MM.1S (cell line): Measurements from ENCODE around the gene RABGAP1L.
A peak's percentile ranks its signal among the peaks of the same experiment; 100 is the strongest.

Experiments
- CTCF ChIP-seq: fragments of 300-600 bp; sonication (generic); IDR thresholded peaks from 2 replicates; pipeline ENCODE4 v1.5.1; 2016; ENCODE audit warnings: antibody characterized with exemption, low read length, mixed read lengths
- EZH2 ChIP-seq: fragments of 300-600 bp; sonication (generic); optimal IDR thresholded peaks from 2 replicates; pipeline ENCODE3; 2017; ENCODE audit warnings: low read depth, mild to moderate bottlenecking, antibody characterized with exemption, low read length, mixed read lengths
- EZH2phosphoT487 ChIP-seq: fragments of 300-600 bp; sonication (generic); IDR thresholded peaks from 2 replicates; pipeline ENCODE4 v1.6.1; 2018; ENCODE audit warnings: antibody characterized with exemption, low read length

- TF ChIP-seq CTCF = 0 out of 2 replicates have a peak, but pooled peaks have one; percentile 3
- TF ChIP-seq EZH2 = no peak
- no peak for TF ChIP-seq EZH2phosphoT487
Measured at GRCh38 chr1:174999936-175000696, 840.8 kb downstream of the RABGAP1L start, which contains the start of gene CACYBP.
